Cardiac fibroblast (primary cell): ENCODE data around the gene GAB1.

Experiments used
- DNase-seq, 2 donors: peaks; one replicate each; pipeline versions ENCODE4 v3.0.0 to v3.0.0-alpha.2; 2010; ENCODE audit warnings: low read depth in 2 of 2
- H3K4me3 ChIP-seq, 2 donors: replicated peaks in 1 of 2; 1 replicate in 1 of 2; 2 replicates in 1 of 2; pipeline ENCODE4 v1.5.1; 2011; ENCODE audit warnings: low read depth in 2 of 2, low read length in 2 of 2, mild to moderate bottlenecking in 2 of 2, moderate library complexity in 1 of 2
- TF ChIP-seq, protein P1 (sequence below): IDR thresholded peaks from one replicate; pipeline ENCODE4 v1.5.1; 2011; ENCODE audit warnings: low read depth, mild to moderate bottlenecking, low read length, inconsistent platforms

The GAB1 gene

DNA sequence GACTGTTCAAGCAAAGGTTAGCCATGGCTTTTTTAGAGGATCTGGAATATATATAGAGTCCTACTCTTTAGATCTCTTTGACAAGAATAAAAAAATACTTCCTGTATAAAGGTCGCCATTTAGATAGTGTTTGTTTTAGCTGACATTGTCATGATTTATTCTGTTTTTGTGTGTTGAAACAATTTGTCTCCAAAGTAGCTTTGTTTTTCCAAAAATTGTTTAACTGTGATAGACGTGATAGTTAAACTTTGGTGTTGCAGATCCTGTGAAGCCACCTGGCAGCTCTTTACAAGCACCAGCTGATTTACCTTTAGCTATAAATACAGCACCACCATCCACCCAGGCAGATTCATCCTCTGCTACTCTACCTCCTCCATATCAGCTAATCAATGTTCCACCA lies 96.6 kb downstream of the GAB1 start:
- no peak for DNase-seq
- H3K4me3 ChIP-seq: no peak overlapping the region
- TF ChIP-seq, protein P1, sequence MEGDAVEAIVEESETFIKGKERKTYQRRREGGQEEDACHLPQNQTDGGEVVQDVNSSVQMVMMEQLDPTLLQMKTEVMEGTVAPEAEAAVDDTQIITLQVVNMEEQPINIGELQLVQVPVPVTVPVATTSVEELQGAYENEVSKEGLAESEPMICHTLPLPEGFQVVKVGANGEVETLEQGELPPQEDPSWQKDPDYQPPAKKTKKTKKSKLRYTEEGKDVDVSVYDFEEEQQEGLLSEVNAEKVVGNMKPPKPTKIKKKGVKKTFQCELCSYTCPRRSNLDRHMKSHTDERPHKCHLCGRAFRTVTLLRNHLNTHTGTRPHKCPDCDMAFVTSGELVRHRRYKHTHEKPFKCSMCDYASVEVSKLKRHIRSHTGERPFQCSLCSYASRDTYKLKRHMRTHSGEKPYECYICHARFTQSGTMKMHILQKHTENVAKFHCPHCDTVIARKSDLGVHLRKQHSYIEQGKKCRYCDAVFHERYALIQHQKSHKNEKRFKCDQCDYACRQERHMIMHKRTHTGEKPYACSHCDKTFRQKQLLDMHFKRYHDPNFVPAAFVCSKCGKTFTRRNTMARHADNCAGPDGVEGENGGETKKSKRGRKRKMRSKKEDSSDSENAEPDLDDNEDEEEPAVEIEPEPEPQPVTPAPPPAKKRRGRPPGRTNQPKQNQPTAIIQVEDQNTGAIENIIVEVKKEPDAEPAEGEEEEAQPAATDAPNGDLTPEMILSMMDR: no peak

DNA sequence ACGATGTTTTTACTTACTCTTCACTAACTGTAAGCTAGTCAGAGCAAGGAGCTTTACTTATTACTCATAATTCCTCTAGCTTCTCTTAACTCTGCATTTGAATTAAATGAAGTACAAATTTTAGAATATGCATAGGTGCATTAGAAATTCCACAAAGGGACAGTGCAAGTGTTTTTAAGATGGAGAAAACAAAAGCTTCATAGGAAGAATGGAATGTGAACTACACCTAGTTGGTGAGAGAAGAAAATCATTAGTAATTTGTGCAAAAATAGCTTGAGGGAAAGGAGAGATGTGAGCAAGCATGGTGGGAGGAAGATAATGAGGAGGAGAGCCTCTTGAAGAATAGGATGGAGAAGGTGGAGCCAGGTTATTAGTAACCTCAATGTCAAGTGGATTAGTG lies 99.3 kb downstream of the GAB1 start:
- TF ChIP-seq, protein P1: no peak
- no peak for DNase-seq
- no peak overlapping the region for H3K4me3 ChIP-seq

DNA sequence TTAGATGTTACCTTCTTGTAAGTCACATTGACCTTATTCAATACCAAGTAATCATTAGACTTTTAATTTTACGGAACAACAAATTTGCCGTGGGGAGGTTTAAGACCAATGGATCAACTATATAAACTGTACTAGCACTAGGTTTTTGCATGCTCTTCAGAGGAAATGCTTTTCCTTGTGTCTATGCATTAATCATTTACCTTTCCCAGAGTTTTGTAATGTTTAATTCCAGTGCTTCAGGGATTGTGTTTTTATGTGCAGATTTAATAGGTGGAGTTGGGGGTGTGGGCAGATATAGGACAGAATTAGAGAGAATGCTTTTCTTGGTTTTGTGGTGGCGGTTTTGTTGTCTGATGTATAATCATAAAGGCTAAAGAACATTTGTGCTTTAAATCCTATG lies 100.8 kb downstream of the GAB1 start:
- no peak for DNase-seq
- H3K4me3 ChIP-seq: no peak overlapping the region
- TF ChIP-seq, protein P1: no peak

DNA sequence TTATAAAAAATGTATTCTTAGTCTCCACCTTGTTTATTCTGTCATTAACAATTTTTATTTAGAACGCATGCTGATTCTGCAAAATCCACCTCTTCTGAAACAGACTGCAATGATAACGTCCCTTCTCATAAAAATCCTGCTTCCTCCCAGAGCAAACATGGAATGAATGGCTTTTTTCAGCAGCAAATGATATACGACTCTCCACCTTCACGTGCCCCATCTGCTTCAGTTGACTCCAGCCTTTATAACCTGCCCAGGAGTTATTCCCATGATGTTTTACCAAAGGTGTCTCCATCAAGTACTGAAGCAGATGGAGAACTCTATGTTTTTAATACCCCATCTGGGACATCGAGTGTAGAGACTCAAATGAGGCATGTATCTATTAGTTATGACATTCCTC lies 101.3 kb downstream of the GAB1 start:
- H3K4me3 ChIP-seq: no peak overlapping the region
- no peak for DNase-seq
- TF ChIP-seq, protein P1: no peak

DNA sequence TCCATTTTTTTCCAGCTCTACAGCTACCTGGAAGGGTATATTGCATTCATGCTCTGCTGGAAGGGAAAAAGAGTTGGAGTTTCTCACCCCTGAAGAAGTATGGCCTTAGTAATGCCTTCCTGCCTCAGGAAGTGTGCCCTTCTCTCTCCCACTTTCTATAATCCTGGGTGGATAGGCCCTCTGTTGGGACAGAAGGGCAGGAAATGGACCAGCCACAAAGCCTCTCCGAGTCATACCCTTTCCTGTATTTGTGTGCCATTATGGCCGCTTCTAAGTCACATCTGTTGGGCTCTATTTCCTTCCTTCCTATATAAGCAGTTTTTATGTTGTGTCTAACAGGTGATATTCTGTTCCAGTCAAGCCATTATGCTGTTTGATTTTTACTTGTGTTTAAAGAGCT lies 102.0 kb downstream of the GAB1 start:
- TF ChIP-seq, protein P1: no peak
- DNase-seq: peak in 1 of 2 donors; percentile 10
- H3K4me3 ChIP-seq: no peak overlapping the region

DNA sequence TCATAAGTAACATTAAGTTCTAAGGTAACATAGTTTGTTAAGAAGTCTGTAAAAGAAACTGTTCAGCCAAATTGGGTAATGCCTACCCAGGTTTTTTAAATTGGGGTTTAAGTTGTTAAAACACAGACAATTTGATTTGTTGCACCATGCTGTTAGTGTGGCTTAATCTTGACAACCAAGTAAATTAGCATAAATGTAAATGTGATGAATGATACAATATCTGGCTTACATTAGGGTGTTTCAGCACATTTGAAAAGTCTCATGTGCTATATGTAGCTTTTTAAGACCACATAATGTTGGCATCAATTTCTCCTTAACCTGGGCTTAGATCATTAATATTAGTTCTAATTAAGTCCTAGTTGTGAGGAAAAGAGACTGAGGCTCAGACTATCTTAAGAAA lies 104.4 kb downstream of the GAB1 start:
- DNase-seq: no peak
- H3K4me3 ChIP-seq: no peak overlapping the region
- TF ChIP-seq, protein P1: no peak

DNA sequence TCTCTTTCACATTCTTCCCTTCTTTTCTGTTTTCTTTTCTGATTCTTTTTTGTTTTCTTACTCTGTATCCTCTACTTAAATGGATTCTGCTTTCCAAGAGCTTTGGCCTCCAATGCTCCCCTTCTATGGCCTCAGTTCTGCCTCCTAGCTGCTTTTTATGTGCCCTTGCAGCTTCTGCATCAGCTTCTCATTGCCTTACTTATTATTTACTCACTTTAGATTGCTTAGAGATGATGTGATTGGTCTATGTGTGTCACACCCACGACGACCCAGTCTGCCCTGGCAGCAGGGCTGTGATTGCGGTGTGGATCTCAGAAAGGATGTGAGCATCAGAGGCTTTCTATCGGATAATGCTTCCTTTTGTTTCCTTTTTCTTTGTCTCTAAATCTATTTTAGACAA lies 105.0 kb downstream of the GAB1 start:
- no peak overlapping the region for H3K4me3 ChIP-seq
- TF ChIP-seq, protein P1: no peak
- peak in 1 of 2 donors; percentile 2 for DNase-seq
